Measurements from ENCODE around the gene AUH. TPM values are rescaled to one million over a fixed set of nuclear protein-coding genes. Genes with fewer than 3 reads are reported as not detected.

Gene AUH
- total and polyA plus RNA-seq, 7 donors, result 9.9 to 20.6 (median 14.1) TPM

GRCh38 chr9:91185193-91185886 lies 176.4 kb downstream of the AUH start:
- no peaks in the 10 kb centered on the region for H3K27me3 ChIP-seq (ENCODE audit: insufficient read depth in 3 of 3, low read length in 2 of 3)
- no peak for ATAC-seq
- 88 to 97% (median 92%) methylated on average over 10 of the region's 10 CpGs for WGBS, 3 donors
- TF ChIP-seq CTCF (IDR thresholded peaks at IDR 0.05), result no peak
- intact Hi-C loops (cut with DNase I), result loop anchor here in 1 of 2 donors (5.0 kb wide), 1 partner anchor 53 kb away; no protein-coding TSS in a partner anchor
- no peaks in the 10 kb centered on the region for H3K36me3 ChIP-seq (ENCODE audit: insufficient read depth in 1 of 2, low read depth in 1 of 2)
- no peaks in the 10 kb centered on the region for H3K4me1 ChIP-seq
- no peak overlapping the region for H3K27ac ChIP-seq
- H3K4me3 ChIP-seq, result no peak overlapping the region
- no peak for DNase-seq
- no peaks in the 10 kb centered on the region for H3K9me3 ChIP-seq

GRCh38 chr9:91182429-91183225 lies 179.1 kb downstream of the AUH start:
- ATAC-seq (peak in 3 of 4 donors; percentile 55 to 72 (median 70)), DNase-seq (no peak)
- intact Hi-C loops (cut with DNase I), result no loop called here
- Histone ChIP-seq H3K36me3 (ENCODE audit: insufficient read depth in 1 of 2, low read depth in 1 of 2) (no peaks in the 10 kb centered on the region), H3K9me3 (no peaks in the 10 kb centered on the region), H3K27me3 (ENCODE audit: insufficient read depth in 3 of 3, low read length in 2 of 3) (no peaks in the 10 kb centered on the region), H3K4me3 (no peak overlapping the region), H3K27ac (no peak overlapping the region), H3K4me1 (no peaks in the 10 kb centered on the region)
- 81 to 88% (median 83%) methylated on average over 12 of the region's 12 CpGs for WGBS, 3 donors
- no peak for TF ChIP-seq CTCF (IDR thresholded peaks at IDR 0.05)

- Histone ChIP-seq H3K27ac (no peak overlapping the region), H3K36me3 (ENCODE audit: insufficient read depth in 1 of 2, low read depth in 1 of 2) (no peaks in the 10 kb centered on the region), H3K4me1 (no peaks in the 10 kb centered on the region), H3K4me3 (no peak overlapping the region), H3K9me3 (no peaks in the 10 kb centered on the region), H3K27me3 (ENCODE audit: insufficient read depth in 3 of 3, low read length in 2 of 3) (no peaks in the 10 kb centered on the region)
- no peak for TF ChIP-seq CTCF (IDR thresholded peaks at IDR 0.05)
- no peak for ATAC-seq
- intact Hi-C loops (cut with DNase I), result no loop called here
- DNase-seq, result no peak
- WGBS, 3 donors, result 81 to 98% (median 83%) methylated on average over 8 of the region's 8 CpGs
These were observed 180.2 kb downstream of the AUH start for GRCh38 chr9:91181541-91181940.

GRCh38 chr9:91180930-91181268 lies 180.8 kb downstream of the AUH start:
- TF ChIP-seq CTCF (IDR thresholded peaks at IDR 0.05), result no peak
- ATAC-seq (no peak), DNase-seq (no peak)
- no peak overlapping the region for H3K27ac ChIP-seq
- no peak overlapping the region for H3K4me3 ChIP-seq
- no peaks in the 10 kb centered on the region for H3K27me3 ChIP-seq (ENCODE audit: insufficient read depth in 3 of 3, low read length in 2 of 3)
- intact Hi-C loops (cut with DNase I), result no loop called here
- no peaks in the 10 kb centered on the region for H3K9me3 ChIP-seq
- H3K4me1 ChIP-seq, result no peaks in the 10 kb centered on the region
- no peaks in the 10 kb centered on the region for H3K36me3 ChIP-seq (ENCODE audit: insufficient read depth in 1 of 2, low read depth in 1 of 2)
- WGBS, 3 donors, result 96 to 98% (median 96%) methylated on average over 3 of the region's 3 CpGs

Data from psoas muscle (tissue), 8 donors.